Heart right ventricle (tissue), 16 donors: ENCODE measurements around the gene PCCA. TPM values are rescaled to one million over a fixed set of nuclear protein-coding genes. Genes with fewer than 3 reads are reported as not detected.

Experiments
- ATAC-seq, 8 donors: fragments of 200-7000 bp; cut with Tn5 transposase; one replicate each; pipeline ENCODE4 v1.9.1; 2020; ENCODE audit warnings: mild to moderate bottlenecking in 8 of 8, moderate library complexity in 8 of 8, moderate number of reproducible peaks in 1 of 8
- DNase-seq, 2 donors: peaks; one replicate each; pipeline ENCODE4 v3.0.0-alpha.2; 2020
- H3K27ac ChIP-seq, 10 donors: fragments of 200-600 bp; sonication (generic) in 2 of 10; one replicate each; pipeline versions ENCODE4 v1.5.0 to v1.8.0; 2020 to 2022; ENCODE audit warnings: mild to moderate bottlenecking in 3 of 10
- H3K27me3 ChIP-seq, 7 donors: fragments of 200-600 bp; one replicate each; pipeline ENCODE4 v1.8.0; 2021 to 2022; ENCODE audit warnings: mild to moderate bottlenecking in 2 of 7
- H3K36me3 ChIP-seq, 9 donors: fragments of 200-600 bp; sonication (generic) in 1 of 9; one replicate each; pipeline versions ENCODE4 v1.5.0 to v1.8.0; 2020 to 2022; ENCODE audit warnings: mild to moderate bottlenecking in 2 of 9
- H3K4me1 ChIP-seq, 9 donors: fragments of 200-600 bp; sonication (generic) in 1 of 9; one replicate each; pipeline versions ENCODE4 v1.5.0 to v1.8.0; 2020 to 2022; ENCODE audit warnings: mild to moderate bottlenecking in 4 of 9
- H3K4me3 ChIP-seq, 10 donors: fragments of 200-600 bp; sonication (generic) in 2 of 10; one replicate each; pipeline versions ENCODE4 v1.5.0 to v1.8.0; 2020 to 2022; ENCODE audit warnings: mild to moderate bottlenecking in 7 of 10, moderate library complexity in 2 of 10
- H3K9me3 ChIP-seq, 11 donors: fragments of 200-600 bp in 10 of 11; sonication (generic) in 2 of 11; one replicate each; pipeline versions ENCODE4 v1.5.0 to v1.8.0; 2013 to 2022; ENCODE audit warnings: mild to moderate bottlenecking in 2 of 11, control low read depth in 1 of 11, moderate library complexity in 1 of 11
- CTCF ChIP-seq, 9 donors: fragments of 200-600 bp; sonication (generic) in 2 of 9; IDR thresholded peaks; one replicate each; pipeline versions ENCODE4 v1.5.0 to v1.8.0; 2021 to 2022; ENCODE audit warnings: antibody characterized with exemption in 9 of 9, mild to moderate bottlenecking in 5 of 9, moderate library complexity in 1 of 9
- WGBS, 2 donors: extraction: QIAGEN DNeasy Blood & Tissue Kit; methylation state at CpG; one replicate each; pipeline ENCODE4 v1.1.7; 2013; ENCODE audit warnings: inconsistent platforms in 1 of 2; 5-methylcytosine and 5-hydroxymethylcytosine counted together
- intact Hi-C, 10 donors: fragments of 100-400 bp; cut with DNase I; formaldehyde crosslinking; loops; one replicate each; pipeline versions ENCODE4 v1.11.1 to v1.14.2; 2022
- polyA plus RNA-seq, 2 donors: library from polyadenylated mRNA; stranded (reverse); fragments of 200-250 nt; gene quantifications; one replicate each; pipeline ENCODE4 v1.2.3, GENCODE V29; 2013
- total RNA-seq, 10 donors: library from RNA; stranded (reverse); fragmentation: NEBNext Ultra II Directional in 3 of 10; extraction: Animal tissue kit (Norgen Biotek cat#: 25700) in 3 of 10; gene quantifications; one replicate each; pipeline versions ENCODE4 v1.2.1 to v1.2.4, GENCODE V29; 2021 to 2023
- donor health status: Arrhythmogenic right ventricular cardiomyopathy.
- donor health status: ischemic (EF 13 %, LVEDD 7.1; RV severe dilation, severe dysfunction).
- donor health status: healthy with polysubstance abuse.
- donor health status: DM: no; HTN: yes; CAD: no.
- donor health status: DM: no; HTN: no; CAD: no.
- donor health status: ischemic (EF 25% LVEDD 6.9; RV normal size, moderate dysfunction).
- donor health status: ischemic (EF 25% LVEDD 5.7; RV mildly dilated, moderate dysfunction).
- donor health status: healthy.
- donor health status: DM: yes; HTN: yes; CAD: no.
- donor health status: Ischemic cardiomyopathy.
- donor health status: ischemic (EF 35%, LVEDD 5.7; RV mildly dilated, moderate dysfunction).
- donor health status: nonischemic (EF 11% LVEDD 7.7; RV severe dilation, severe dysfunction).
- donor health status: DM: yes; HTN: yes; CAD: no.
- donor health status: PGD.
- donor health status: ischemic (EF 29% LVEDD 5.4; RV normal size, mild dysfunction).
- donor health status: nonischemic (EF 23%, LVEDD 6.1; RV moderate dilation, normal function).

Gene PCCA
- total and polyA plus RNA-seq, 12 donors = 21.2 to 71.9 (median 60.7) TPM

GRCh38 chr13:100443278-100443997 is 354.5 kb downstream of the PCCA start:
- no peak for TF ChIP-seq CTCF (IDR thresholded peaks at IDR 0.05)
- no peak overlapping the region for H3K4me3 ChIP-seq
- 96% methylated on average over 7 of the region's 7 CpGs for WGBS, 2 donors
- no peaks in the 10 kb centered on the region for H3K27me3 ChIP-seq
- ATAC-seq (no peak), DNase-seq (no peak)
- no peaks in the 10 kb centered on the region for H3K9me3 ChIP-seq
- intact Hi-C loops = no loop called here
- H3K36me3 ChIP-seq = peaks cover 0 to 4% (median 0%) of the 10 kb centered on the region in 9 donors
- H3K27ac ChIP-seq = no peak overlapping the region
- H3K4me1 ChIP-seq = peaks cover 0 to 18% (median 9%) of the 10 kb centered on the region in 9 donors

- WGBS, 2 donors = 93 to 95% methylated on average over 4 of the region's 4 CpGs
- DNase-seq (no peak), ATAC-seq (no peak)
- Histone ChIP-seq H3K9me3 (no peaks in the 10 kb centered on the region), H3K4me1 (peaks cover 0 to 18% (median 9%) of the 10 kb centered on the region in 9 donors), H3K27ac (no peak overlapping the region), H3K4me3 (no peak overlapping the region), H3K27me3 (no peaks in the 10 kb centered on the region), H3K36me3 (peaks cover 0 to 4% (median 0%) of the 10 kb centered on the region in 9 donors)
- intact Hi-C loops = no loop called here
- no peak for TF ChIP-seq CTCF (IDR thresholded peaks at IDR 0.05)
Observed at GRCh38 chr13:100443998-100444328, 355.1 kb downstream of the PCCA start.

- 96 to 98% methylated on average over 5 of the region's 5 CpGs for WGBS, 2 donors
- intact Hi-C loops = no loop called here
Observed at GRCh38 chr13:100447831-100448230, 358.9 kb downstream of the PCCA start.

GRCh38 chr13:100451923-100452322 is 363.0 kb downstream of the PCCA start:
- no peak for ATAC-seq
- no peak for DNase-seq
- intact Hi-C loops = no loop called here
- TF ChIP-seq CTCF (IDR thresholded peaks at IDR 0.05) = no peak
- Histone ChIP-seq H3K27me3 (no peaks in the 10 kb centered on the region), H3K4me3 (no peak overlapping the region), H3K9me3 (no peaks in the 10 kb centered on the region), H3K4me1 (no peaks in the 10 kb centered on the region), H3K27ac (no peak overlapping the region), H3K36me3 (peaks cover 0 to 11% (median 0%) of the 10 kb centered on the region in 9 donors)
- 98 to 100% methylated on average over 2 of the region's 2 CpGs for WGBS, 2 donors

More at GRCh38 chr13:100447831-100448230, 358.9 kb downstream of the PCCA start:
- ATAC-seq (no peak), DNase-seq (no peak)
- Histone ChIP-seq H3K27ac (no peak overlapping the region), H3K27me3 (no peaks in the 10 kb centered on the region), H3K4me3 (no peak overlapping the region), H3K36me3 (peaks cover 0 to 15% (median 0%) of the 10 kb centered on the region in 9 donors), H3K4me1 (no peaks in the 10 kb centered on the region), H3K9me3 (no peaks in the 10 kb centered on the region)
- no peak for TF ChIP-seq CTCF (IDR thresholded peaks at IDR 0.05)
